GM12864 (cell line): ENCODE measurements around the gene BICRAL.
"Not testable (repeated sequence)": the region's sequence is repeated elsewhere in the genome, so short reads cannot be mapped to it uniquely, and the experiment has no call there.

Experiments
- DNase-seq: peaks from one replicate; pipeline ENCODE4 v3.0.0-alpha.2; 2011; ENCODE audit warnings: low read depth
- H3K4me3 ChIP-seq: 2 replicates; pipeline ENCODE4 v1.5.1; 2011; ENCODE audit warnings: mild to moderate bottlenecking, low read depth, low read length, control low read depth
- TF ChIP-seq, protein P1 (sequence below): IDR thresholded peaks from 2 replicates; pipeline ENCODE4 v1.5.1; 2011; ENCODE audit warnings: low read depth, mild to moderate bottlenecking, moderate library complexity, low read length, control low read depth, inconsistent platforms; ENCODE audit errors: missing control alignments

The BICRAL gene

DNA sequence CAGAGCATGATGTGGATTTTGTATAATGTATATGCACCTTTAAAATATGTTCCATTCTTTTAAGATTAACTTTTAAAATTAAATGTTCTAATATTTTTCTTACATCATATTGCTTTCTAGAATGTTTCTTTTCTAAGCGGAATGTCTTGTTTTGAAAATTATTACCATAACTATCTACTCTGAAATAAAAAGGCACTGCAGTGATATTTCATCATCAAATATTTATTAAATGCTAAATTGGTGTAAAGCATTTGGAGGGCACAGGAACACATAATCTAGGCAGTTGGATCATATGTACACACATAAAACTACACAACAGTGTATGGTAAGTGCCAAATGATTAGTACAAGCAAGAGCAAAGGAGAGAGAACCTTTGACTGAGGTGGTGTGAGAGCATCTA is 13.8 kb downstream of the BICRAL start:
- TF ChIP-seq, protein P1, sequence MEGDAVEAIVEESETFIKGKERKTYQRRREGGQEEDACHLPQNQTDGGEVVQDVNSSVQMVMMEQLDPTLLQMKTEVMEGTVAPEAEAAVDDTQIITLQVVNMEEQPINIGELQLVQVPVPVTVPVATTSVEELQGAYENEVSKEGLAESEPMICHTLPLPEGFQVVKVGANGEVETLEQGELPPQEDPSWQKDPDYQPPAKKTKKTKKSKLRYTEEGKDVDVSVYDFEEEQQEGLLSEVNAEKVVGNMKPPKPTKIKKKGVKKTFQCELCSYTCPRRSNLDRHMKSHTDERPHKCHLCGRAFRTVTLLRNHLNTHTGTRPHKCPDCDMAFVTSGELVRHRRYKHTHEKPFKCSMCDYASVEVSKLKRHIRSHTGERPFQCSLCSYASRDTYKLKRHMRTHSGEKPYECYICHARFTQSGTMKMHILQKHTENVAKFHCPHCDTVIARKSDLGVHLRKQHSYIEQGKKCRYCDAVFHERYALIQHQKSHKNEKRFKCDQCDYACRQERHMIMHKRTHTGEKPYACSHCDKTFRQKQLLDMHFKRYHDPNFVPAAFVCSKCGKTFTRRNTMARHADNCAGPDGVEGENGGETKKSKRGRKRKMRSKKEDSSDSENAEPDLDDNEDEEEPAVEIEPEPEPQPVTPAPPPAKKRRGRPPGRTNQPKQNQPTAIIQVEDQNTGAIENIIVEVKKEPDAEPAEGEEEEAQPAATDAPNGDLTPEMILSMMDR: no peak
- no peak for DNase-seq
- no peak overlapping the region for H3K4me3 ChIP-seq

DNA sequence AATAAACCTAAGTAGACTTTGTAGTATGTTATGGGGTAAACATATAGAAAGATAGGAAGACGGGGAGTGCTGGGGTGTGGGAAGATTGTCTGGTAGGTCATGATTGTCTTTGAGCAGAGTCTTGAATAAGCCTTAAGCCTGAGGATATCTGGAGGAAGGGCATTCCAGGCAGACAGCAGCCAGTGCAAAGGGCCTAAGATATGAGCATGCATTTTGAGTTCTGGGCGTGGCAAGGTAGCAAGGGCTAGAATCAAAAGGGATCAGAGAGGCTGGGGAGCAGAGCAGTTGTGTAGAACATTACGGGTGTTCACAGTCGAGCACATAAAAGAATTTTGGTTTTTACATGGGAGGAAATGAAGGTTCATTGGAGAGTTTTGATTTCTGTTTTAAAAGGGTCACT is 14.3 kb downstream of the BICRAL start:
- no peak overlapping the region for H3K4me3 ChIP-seq
- TF ChIP-seq, protein P1: no peak
- no peak for DNase-seq

DNA sequence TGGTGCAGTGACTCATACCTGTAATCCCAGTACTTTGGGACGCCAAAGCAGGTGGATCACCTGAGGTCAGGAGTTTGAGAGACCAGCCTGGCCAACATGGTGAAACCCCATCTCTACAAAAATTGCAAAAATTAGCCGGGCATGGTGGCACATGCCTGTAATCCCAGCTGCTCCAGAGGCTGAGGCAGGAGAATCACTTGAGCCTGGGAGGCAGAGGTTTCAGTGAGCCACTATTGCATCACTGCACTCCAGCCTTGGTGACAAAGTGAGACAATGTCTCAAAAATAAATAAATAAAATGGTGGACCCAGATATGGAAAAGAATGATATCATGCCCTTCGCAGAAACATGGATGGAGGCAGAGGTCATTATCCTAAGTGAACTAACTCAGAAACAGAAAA is 15.8 kb downstream of the BICRAL start:
- DNase-seq, H3K4me3 ChIP-seq: not testable (repeated sequence)

DNA sequence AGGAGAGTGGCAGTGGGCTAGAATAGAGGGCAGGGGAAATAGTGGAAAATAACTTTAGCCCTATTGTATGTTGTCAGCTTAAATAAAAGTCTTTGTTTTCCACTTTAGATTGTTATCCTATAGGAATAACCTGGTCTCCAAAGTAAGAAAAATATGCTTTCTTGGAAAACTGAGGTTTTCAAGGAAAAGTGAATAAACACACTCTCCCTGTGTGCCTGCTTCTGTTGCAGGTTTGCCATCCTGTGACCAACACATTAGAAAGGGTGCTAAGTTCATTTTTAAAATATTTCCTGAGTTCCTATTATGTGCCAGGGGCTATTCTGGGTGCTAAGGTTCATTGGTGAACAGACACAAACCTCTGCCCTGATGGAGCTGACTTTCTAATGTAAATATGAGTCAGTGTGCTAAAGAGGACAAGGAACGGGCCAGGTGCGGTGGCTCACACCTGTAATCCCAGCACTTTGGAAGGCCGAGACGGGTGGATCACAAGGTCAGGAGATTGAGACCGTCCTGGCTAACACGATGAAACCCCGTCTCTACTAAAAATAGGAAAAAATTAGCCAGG is 23.5 kb downstream of the BICRAL start:
- no peak overlapping the region for H3K4me3 ChIP-seq
- TF ChIP-seq, protein P1: no peak
- no peak for DNase-seq

DNA sequence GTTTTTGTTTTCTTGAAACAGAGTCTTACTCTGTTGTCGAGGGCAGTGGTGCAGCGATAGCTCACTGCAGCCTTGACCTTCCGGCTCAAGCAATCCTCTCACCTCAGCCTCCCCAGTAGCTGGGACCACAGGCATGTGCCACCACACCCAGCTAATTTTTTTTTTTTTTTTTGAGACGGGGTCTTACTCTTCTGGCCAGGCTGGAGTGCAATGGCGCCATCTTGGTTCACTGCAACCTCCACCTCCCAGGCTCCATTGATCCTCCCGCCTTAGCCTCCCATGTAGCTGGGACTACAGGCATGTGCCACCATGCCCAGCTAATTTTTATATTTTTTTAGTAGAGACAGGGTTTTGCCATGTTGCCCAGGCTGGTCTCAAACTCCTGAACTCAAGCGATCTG is 24.5 kb downstream of the BICRAL start:
- H3K4me3 ChIP-seq, DNase-seq: not testable (repeated sequence)

DNA sequence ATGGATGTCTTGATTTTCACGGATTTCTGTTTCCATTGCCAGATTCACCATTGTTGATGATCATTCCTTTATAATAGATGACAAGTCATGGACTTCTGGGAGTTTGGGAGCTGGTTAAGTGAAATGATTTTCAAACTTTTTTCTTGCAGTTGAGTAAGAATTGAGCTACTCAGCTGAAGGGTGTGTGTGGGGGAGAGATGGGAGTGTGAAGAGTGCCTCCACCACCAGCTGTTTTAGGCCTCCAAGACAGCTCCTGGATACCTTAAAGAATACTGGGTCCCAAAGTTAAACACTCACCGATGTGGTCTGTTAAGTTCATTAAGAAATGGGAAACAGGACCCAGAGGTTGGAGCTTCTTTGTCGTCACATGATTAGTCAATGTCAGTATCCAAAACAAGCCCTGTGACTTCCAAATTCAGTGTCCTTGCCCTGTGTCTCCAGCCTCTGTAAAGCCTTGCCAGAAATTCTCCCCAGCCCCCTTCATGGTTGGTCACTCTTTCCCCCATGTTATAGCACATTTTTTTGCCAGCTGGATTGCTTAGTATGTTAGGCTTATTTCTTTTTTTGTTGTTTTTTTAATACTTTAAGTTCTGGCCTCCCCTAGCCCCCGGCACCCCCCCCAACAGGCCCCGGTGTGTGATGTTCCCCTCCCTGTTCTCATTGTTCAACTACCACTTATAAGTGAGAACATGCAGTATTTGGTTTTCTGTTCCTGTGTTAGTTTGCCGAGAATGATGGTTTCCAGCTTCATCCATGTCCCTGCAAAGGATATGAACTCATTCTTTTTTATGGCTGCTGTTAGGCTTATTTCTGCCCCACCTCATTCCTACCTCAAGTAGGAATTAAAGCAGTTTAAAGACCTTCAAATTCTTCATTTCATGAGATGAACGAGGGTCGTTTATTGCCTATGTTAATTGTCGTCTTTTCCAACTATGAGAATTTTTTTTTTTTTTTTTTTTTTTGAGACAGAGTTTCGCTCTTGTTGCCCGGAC is 26.9 kb downstream of the BICRAL start:
- no peak overlapping the region for H3K4me3 ChIP-seq
- TF ChIP-seq, protein P1: no peak

DNA sequence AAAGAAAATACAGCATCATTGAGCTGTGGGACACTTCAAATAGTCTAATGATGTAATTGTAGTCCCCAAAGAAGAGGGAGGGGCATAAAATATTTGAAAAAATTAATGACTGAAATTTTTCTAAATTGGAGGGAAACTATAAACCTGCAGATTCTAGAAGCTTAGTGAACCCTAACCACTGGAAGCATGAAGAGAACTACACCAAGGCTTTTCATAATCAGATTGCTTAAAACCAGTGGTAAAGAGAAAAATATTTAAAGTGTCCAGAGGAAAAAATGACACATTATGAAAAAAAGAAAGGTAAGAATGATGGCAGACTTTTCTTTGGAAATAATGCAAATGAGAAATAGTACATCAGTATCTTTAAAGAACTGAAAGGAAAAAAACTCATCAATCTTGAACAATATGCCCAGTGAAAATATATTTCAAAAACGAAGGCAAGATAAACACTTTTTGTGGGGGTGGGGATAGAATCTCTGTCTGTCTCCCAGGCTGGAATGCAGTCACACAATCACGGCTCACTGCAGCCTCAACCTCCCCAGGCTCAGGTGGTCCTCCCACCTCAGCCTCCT is 31.3 kb downstream of the BICRAL start:
- DNase-seq: no peak
- TF ChIP-seq, protein P1: no peak
- no peak overlapping the region for H3K4me3 ChIP-seq

More for the DNA sequence above, 26.9 kb downstream of the BICRAL start:
- no peak for DNase-seq

DNA sequence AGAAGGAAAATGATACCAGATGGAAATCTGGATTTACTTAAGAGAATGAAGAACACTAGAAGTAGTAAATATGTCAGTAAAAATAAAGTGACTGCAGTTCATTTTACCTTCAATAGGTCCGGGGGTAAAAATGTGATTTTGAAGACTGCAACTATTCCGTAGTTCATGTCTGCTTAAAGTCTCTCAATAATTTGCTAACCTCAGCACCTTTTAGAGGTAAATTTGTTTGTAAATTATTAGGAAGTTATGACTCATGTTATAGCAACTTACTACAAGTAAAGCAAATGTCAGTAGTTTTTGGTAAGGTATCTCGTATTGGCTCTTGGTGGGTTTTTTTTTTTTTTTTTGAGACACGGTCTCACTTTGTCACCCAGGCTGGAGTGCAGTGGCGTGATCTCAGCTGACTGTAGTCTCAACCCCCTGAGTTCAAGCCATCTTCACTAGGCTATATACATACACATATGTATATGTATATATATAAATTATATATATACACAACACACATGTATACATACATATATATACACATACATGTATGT is 32.1 kb downstream of the BICRAL start:
- TF ChIP-seq, protein P1: no peak
- no peak overlapping the region for H3K4me3 ChIP-seq
- DNase-seq: no peak

DNA sequence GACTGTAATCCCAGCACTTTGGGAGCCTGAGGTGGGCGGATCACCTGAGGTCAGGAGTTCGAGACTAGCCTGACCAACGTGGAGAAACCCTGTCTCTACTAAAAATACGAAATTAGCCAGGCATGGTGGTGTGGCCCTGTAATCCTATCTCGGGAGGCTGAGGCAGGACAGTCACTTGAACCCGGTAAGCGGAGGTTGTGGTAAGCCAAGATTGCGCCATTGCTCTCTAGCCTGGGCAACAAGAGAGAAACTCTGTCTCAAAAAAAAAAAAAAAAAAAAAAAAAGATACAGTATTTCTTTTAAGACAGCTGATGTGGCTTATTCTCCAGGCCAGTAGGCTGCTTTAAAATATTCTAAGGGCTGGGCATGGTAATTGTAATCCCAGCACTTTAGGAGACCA is 33.9 kb downstream of the BICRAL start:
- H3K4me3 ChIP-seq, DNase-seq: not testable (repeated sequence)
